GM21723 (cell line): Measurements from ENCODE around the gene SEC61A1.

Experiments used
- ATAC-seq: cut with Tn5 transposase; IDR thresholded peaks from one replicate; pipeline ENCODE4 v1.9.1; 2021; ENCODE audit warnings: mild to moderate bottlenecking, moderate library complexity; ENCODE audit not compliant: unreplicated experiment

SEC61A1 gene

DNA sequence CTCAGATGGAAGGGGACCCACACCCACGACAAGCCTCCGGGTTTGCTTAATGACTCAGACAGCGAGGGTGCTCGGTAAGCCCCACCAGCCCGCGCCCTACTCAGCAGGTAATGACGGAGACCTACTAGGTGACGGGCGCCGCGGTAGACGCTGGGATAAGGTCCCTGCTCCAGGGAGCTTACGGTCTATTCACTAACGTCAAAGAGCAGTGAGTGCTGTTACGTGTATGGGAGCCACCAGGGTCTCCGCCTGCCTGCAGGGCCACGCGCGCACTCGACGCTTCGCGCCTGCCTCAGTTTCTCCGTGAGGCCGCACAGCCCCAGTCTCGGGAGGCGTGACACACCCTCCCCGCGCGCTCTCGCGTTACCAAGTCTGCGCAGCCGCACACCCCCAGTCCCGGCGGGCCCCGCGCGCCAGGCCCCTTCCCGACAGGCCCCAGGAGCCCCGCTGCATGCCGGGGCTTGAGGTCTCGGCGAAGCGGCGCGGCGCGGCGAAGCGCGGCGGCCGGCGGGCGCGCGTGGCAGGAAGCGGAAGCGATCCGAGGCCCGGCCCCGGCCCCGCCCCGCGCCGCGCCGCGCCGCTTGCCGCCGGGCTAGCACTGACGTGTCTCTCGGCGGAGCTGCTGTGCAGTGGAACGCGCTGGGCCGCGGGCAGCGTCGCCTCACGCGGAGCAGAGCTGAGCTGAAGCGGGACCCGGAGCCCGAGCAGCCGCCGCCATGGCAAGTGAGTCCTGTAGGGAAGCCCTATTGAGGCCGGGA lies at the start of gene SEC61A1:
Gene SEC61A1, plus strand, starts transcription at position 601 of the 758 bp plus-strand sequence. Its CDS starts 116 bp downstream, at position 717.
- ATAC-seq, result peak; percentile 94

DNA sequence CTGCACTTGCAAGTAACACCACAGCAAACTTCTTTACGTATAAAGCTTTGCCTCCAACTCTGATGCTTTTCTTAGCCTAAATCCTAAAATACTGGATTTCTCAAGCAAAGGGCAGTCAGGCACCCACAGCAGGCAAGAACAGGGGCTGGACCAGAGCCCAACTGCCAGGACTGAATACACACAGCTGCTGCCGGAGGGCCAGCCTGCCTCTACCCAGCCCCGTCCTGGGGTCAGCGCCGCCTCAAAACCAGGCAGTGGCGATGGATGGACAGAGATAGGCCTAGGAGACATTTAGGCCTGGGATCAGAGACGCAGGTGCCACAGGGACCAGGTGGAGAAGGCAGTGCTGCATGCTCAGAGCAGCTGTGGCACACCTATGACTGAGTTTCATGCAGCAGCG lies 47.6 kb upstream of the SEC61A1 start:
- no peak for ATAC-seq

DNA sequence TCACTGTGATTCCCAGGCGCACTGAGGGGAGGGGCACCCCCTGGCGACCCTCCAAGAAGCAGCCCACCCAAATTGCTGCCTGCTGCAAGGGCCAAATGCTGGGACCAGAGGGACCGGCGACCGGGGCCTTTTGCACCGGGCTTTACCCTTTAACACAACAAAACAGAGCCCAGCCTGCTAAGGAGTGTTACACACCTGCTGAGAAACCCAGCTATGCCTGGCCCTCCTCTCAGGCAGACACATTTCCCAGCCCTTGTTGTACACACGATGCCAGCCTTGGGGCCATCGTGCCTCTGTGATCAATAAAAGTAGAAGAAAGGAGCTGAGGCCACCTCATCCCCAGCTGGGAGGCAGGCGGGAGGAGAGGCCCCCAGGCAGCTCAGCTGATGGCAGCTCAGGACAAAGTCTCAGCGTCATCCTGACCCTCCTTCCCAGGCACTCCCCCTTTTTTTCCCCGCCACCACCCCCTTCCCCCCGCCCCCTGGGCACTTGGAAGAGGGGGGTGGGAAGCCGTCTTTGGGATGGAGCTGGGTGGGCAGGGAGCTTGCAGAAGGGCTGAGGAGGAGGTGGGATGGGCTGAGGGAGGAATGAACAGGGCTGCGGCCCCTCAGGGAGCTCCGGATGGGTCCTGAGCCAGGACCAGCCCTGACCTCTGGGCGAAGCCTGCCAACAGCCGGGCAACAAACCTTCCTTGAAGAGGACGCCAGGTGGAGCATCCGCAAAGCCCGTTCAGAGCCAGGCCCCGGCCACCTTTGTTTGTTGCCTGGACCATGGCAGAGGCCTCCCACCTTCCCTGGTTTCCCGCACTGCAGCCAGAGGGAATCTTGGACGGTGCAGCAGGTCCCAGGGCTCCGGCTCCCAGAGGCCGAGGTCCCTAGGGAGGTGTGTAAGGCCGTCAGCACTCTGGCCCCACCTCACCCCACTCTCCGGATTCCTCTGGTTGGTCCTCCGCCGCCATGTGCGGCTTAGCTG lies 45.9 kb upstream of the SEC61A1 start:
- no peak for ATAC-seq

GRCh38 chr3:128007033-128007424 lies 45.2 kb upstream of the SEC61A1 start:
- no peak for ATAC-seq

GRCh38 chr3:128009952-128010846 lies 42.0 kb upstream of the SEC61A1 start:
- ATAC-seq, result no peak

DNA sequence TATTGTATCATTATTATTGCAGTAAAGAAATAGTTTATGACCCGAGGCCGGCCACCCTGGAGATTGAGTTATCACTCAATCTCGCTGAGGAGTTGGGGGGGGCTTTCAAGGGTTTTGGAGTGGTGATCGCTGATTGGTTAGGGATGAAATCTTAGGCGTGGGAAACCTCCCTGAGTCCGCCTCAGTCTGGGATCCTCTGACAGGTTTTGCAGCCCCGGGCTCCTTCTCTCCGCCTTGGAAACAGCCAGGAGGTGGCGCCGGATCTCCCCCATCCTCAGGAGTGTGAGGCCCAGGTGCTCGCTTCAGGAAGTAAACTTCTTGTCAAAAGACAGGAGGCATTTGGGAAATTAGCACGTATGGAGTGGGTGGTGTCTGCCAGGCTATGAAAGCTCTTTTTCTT lies 41.1 kb upstream of the SEC61A1 start:
- ATAC-seq, result no peak

DNA sequence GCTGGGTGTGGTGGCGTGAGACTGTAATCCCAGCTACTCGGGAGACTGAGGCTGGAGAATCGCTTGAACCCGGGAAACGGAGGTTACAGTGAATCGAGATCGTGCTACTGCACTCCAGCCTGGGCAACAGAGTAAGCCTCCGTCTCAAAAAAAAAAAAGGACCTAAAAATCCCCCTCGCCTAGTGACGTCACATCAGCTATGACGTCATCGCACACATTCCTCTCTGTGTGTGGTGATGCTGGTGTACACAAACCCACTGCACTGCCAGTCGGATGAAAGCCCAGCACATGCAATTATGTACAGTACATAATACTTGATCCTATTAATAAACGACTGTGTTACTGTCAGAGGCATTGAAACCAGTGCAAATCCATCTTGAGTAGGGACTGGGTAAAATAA lies 40.2 kb upstream of the SEC61A1 start:
- no peak for ATAC-seq

DNA sequence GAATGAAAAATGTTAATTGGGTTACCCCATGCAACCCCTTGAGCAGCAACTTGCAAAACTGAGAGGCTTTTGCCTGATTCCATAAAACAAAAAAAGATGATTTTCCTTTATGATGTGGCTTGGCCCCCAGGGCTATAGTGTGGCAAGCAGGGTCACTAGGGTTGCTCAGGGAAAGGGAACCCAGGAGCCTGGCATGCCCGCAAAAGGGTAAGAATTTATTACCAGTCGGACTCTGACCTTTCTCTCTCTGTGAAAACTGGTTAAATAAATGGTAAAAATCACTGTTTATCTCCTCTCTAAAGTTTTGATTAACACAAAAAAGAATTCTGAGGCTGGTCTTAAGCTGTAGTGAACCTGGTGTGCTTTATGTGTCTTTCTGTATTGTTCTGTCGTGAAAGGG lies 37.7 kb upstream of the SEC61A1 start:
- no peak for ATAC-seq

DNA sequence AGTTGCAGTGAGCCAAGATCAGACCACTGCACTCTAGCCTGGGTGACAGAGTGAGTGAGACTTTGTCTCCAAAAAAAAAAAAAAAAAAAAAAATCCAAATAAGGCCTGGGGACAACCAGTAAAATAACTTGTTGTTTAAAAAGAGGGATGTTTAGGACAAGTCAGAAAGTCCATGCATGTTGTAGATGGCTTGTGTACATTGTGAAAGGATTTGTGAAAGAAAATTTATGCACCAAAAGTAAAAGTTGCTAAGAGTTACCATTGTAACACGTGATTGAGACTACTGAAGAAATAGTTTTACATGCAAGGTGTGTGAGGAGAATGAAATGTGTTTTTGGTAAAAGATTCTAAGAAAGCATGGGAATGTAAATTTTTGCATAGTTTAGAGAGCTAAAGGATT lies 35.7 kb upstream of the SEC61A1 start:
- no peak for ATAC-seq

DNA sequence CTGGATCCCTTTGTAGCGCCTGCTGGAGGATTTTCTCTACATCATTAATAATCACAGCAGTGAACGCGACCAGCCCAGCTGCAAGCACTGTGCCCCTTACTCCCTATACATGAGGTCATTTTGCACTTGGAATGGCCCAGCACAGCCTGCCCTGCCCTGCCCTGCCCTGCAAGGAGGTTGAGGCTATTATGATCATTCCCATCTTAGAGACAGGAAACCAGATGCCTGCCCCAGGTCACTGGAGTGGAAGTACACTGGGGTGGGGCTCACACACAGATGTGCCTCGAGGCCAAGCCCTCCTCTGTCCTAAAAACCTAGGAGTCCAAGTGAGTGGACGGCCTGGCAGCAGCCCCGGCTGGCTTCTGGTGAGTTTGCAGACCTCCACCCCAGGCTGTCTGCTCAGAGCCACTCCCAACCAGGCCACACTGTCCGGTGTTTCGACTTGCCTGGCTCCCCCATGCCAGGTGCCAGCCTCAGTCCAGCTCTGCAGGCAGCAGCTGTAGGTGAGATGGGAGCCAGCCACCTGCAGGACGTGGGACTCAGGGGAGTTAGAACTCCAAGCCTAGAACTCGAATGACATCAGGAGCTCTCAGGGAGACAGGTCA lies 30.4 kb upstream of the SEC61A1 start:
- ATAC-seq, result no peak

DNA sequence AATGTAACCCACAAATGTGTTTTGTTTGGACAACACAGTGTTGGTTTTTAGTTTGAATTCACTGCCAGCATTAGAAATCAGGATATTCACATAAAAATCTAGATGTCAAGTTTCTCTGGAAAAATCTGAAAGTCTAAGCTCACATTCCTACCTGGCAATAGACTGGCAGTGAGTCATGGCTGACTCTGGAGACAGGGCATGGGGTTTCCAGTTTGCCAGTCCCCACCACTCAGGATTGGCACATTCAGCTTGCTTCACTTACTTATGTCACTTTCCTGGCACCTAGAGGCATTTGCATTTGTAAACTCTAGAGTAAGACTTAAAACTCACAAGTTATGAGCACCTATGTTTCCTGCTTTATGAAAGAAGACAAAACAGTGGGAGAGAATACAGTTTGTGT lies 19.1 kb upstream of the SEC61A1 start:
- no peak for ATAC-seq

- no peak for ATAC-seq
Measured at GRCh38 chr3:128036119-128036518, 16.1 kb upstream of the SEC61A1 start.

GRCh38 chr3:128040041-128040440 lies 12.2 kb upstream of the SEC61A1 start:
- no peak for ATAC-seq

DNA sequence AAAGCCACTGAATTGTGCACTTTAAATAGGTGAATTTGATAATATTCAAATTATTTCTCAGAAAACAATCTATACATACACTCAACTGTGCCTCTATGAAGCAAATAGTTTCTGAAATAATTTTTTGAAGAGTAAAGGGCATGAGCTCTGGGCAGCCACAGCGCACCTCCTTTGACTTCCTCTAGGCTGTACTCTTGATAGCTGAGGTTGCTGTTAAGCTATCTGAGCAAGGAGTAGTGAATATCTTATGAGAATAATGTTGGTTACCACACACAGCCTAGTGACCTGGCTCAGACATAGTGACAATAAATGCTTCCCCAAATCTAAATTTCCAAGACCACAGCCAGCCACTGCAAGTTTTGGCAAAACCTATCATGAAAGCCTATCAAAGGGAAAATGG lies 11.6 kb upstream of the SEC61A1 start:
- no peak for ATAC-seq

- no peak for ATAC-seq
Measured at GRCh38 chr3:128041344-128041743, 10.9 kb upstream of the SEC61A1 start.

DNA sequence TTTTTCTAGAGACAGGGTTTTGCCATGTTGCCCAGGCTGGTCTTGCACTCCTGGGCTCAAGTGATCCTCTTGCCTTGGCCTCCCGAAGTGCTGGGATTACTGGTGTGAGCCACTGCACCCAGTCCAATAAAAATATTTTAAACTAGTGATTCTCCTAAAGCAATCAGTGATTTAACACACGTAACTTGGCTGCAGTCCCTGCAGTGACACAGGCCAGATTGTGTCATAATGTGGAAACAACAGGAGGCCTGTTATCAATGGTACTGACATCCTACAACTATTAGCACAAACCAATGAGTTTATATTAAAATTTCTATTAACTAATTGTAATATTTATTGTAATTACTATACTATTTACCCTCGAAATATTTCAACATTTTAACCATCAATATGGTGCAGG lies 1.6 kb upstream of the SEC61A1 start:
- ATAC-seq, result no peak

DNA sequence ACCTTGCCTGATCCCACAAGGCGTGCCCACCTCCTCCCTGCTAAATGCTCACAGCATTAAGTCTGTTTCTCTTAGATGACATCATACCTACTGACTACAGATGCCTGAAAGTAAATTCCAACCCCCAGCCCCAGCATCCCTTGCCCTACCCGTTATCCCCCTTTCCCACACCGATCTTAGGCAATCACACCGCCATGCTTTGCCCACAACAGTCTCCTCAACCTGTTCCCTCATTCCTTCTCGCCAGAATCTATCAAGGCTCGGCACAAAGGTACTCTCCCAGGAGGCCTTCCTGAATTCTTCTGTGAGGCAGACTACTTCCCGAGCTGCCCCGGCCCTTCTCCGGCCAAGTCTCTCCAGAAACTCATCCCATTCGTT lies 789 bp upstream of the SEC61A1 start:
- no peak for ATAC-seq

DNA sequence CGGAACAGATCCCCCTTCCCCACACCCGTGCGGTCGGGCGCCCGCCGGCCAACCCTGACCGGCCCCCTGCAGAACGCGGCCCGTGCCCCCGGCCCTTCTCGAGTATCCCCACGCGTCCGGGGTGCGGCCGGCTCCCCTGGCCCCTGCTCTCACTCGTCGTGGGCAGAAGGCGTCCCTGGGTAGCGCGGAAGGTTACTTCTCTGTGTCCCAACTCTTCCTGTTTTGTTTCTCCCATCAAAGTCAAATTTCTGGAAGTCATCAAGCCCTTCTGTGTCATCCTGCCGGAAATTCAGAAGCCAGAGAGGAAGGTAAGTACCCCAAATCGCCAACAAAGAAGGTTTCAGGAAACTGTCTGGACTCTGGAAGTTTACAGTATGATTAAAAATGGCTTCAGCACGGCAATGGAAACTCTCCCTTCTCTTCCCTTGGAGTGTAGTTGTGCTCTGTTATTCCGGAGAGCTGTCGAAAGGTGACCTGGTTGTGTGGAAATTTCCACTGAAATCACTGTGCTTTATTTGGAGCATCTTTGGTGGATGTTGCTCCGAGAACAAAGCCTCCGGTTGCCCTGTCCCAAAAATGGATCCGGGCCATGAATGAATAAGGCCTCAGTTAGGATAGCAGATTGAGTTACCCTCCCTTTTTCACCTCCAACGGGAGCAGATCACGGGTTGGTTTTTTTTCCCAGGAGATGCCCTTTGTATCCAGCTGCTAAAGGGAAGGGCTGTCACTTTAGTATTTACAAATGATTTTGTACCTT lies 536 bp downstream of the SEC61A1 start:
- no peak for ATAC-seq

DNA sequence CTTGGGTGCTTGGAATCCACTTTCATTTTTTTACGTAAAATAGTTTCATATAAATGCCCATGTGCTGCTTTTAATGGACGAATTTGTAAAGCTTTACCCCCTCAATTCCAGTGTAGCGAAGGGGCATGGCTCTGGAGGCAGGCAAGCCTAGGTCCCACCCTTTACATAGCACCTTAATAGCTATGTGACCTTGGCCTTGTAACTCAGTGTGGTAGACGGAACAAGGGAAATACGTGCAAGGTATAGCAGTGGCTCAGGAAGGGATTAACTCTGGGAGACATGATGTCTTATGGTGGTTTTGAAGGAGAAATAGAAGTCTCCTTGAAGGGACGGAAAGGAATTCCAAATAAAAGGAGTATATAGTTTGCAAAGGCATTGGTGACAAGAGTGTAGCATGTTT lies 1.4 kb downstream of the SEC61A1 start:
- no peak for ATAC-seq

- ATAC-seq, result no peak
Measured at GRCh38 chr3:128054367-128054766, 2.1 kb downstream of the SEC61A1 start.
